DND-41 (cell line): ENCODE results near the gene SMG6.

Experiments
- EZH2 ChIP-seq: IDR thresholded peaks from 3 replicates; pipeline ENCODE4 v1.6.1; 2012; ENCODE audit warnings: borderline replicate concordance, low read depth, mild to moderate bottlenecking, moderate library complexity, low read length, inconsistent platforms; ENCODE audit not compliant: severe bottlenecking
- TF ChIP-seq, protein P1 (sequence below): IDR thresholded peaks from 2 replicates; pipeline ENCODE4 v1.5.1; 2012; ENCODE audit warnings: borderline replicate concordance, low read length, moderate library complexity, mild to moderate bottlenecking; ENCODE audit not compliant: poor library complexity, severe bottlenecking; ENCODE audit errors: extremely low read depth

GRCh38 chr17:2222301-2222700, 81.3 kb downstream of the SMG6 start:
- TF ChIP-seq, protein P1, sequence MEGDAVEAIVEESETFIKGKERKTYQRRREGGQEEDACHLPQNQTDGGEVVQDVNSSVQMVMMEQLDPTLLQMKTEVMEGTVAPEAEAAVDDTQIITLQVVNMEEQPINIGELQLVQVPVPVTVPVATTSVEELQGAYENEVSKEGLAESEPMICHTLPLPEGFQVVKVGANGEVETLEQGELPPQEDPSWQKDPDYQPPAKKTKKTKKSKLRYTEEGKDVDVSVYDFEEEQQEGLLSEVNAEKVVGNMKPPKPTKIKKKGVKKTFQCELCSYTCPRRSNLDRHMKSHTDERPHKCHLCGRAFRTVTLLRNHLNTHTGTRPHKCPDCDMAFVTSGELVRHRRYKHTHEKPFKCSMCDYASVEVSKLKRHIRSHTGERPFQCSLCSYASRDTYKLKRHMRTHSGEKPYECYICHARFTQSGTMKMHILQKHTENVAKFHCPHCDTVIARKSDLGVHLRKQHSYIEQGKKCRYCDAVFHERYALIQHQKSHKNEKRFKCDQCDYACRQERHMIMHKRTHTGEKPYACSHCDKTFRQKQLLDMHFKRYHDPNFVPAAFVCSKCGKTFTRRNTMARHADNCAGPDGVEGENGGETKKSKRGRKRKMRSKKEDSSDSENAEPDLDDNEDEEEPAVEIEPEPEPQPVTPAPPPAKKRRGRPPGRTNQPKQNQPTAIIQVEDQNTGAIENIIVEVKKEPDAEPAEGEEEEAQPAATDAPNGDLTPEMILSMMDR, result no peak
- TF ChIP-seq EZH2, result no peak
